ENCODE results near the gene DMRT1.

The DMRT1 gene

GRCh38 chr9:1007312-1007711 lies 165.8 kb downstream of the DMRT1 start:
- DNase-seq: no peak

GRCh38 chr9:1008216-1008615 lies 166.7 kb downstream of the DMRT1 start:
- DNase-seq: no peak

- DNase-seq: peak; percentile 44
Measured at GRCh38 chr9:1009101-1009707, 167.7 kb downstream of the DMRT1 start.

- DNase-seq: no peak
Measured at GRCh38 chr9:1013021-1013420, 171.5 kb downstream of the DMRT1 start.

- no peak for DNase-seq
Measured at GRCh38 chr9:1014225-1014624, 172.7 kb downstream of the DMRT1 start.

- no peak for DNase-seq
Measured at GRCh38 chr9:1014640-1015039, 173.1 kb downstream of the DMRT1 start.

- no peak for DNase-seq
Measured at GRCh38 chr9:1018121-1018520, 176.6 kb downstream of the DMRT1 start.

Data from COR-L47 (cell line).